ENCODE results near the gene CFAP58. TPM values are rescaled to one million over a fixed set of nuclear protein-coding genes. Genes with fewer than 3 reads are reported as not detected.
A peak's percentile ranks its signal among the peaks of the same experiment; 100 is the strongest.

CFAP58 gene
- total RNA-seq, 2 experiments from 2014 or later: not detected

- Histone ChIP-seq H3K27ac (ENCODE audit: low read depth in 1 of 2, low read length in 2 of 2) (no peak overlapping the region), H3K4me3 (ENCODE audit: low read length) (no peak overlapping the region), H3K9me3 (ENCODE audit: control insufficient read depth in 1 of 2, insufficient read depth in 1 of 2, low read length in 2 of 2) (no peaks in the 10 kb centered on the region), H3K27me3 (ENCODE audit: control insufficient read depth in 1 of 2, insufficient read depth in 2 of 2, low read length in 2 of 2) (no peaks in the 10 kb centered on the region), H3K36me3 (ENCODE audit: insufficient read depth, low read length) (no peaks in the 10 kb centered on the region), H3K4me1 (ENCODE audit: insufficient read depth, low read length) (peaks cover 12% of the 10 kb centered on the region)
- intact Hi-C loops (cut with DNase I, micrococcal nuclease): loop anchor here in 1 of 2 experiments (5.0 kb wide), 1 partner anchor 224 kb away; the partner anchor contains the start of gene SFR1
- no peak for TF ChIP-seq CTCF (IDR thresholded peaks at IDR 0.05)
- CTCF ChIA-PET: interaction anchor here (0.7 to 2.2 kb wide), 3 partner anchors 40 to 166 kb away, joined by 3 to 12 read pairs (median 4); no protein-coding TSS in a partner anchor
- Mint-ChIP-seq H3K4me3 (no peak overlapping the region), H3K36me3 (ENCODE audit: low read depth) (no peaks in the 10 kb centered on the region), H3K27ac (no peak overlapping the region), H3K4me1 (ENCODE audit: low read depth) (peaks cover 11% of the 10 kb centered on the region), H3K9me3 (peaks cover 3% of the 10 kb centered on the region), H3K27me3 (no peaks in the 10 kb centered on the region)
- peak; percentile 34 for ATAC-seq (ENCODE audit: poor library complexity)
- DNase-seq: peak in 4 of 14 experiments; percentile 42 to 54 (median 45)
- POLR2A ChIA-PET: interaction anchor here (0.6 to 2.5 kb wide), 3 partner anchors 8 to 50 kb away, joined by 3 to 13 read pairs (median 4); partner anchors contain the start of gene ITPRIP
Observed at GRCh38 chr10:104345941-104346340, 7.7 kb upstream of the CFAP58 start.

- intact Hi-C loops (cut with DNase I, micrococcal nuclease): loop anchor here in 1 of 2 experiments (5.0 kb wide), 1 partner anchor 225 kb away; the partner anchor contains the start of gene SFR1
Observed at GRCh38 chr10:104347295-104348045, 6.2 kb upstream of the CFAP58 start.

GRCh38 chr10:104348601-104349000 is 5.0 kb upstream of the CFAP58 start:
- H3K27me3 ChIP-seq (ENCODE audit: control insufficient read depth in 1 of 2, insufficient read depth in 2 of 2, low read length in 2 of 2): no peaks in the 10 kb centered on the region
- H3K36me3 ChIP-seq (ENCODE audit: insufficient read depth, low read length): no peaks in the 10 kb centered on the region
- ATAC-seq (ENCODE audit: poor library complexity) (no peak), DNase-seq (no peak)
- Mint-ChIP-seq H3K4me3 (no peak overlapping the region), H3K27ac (no peak overlapping the region), H3K9me3 (peaks cover 3% of the 10 kb centered on the region), H3K36me3 (ENCODE audit: low read depth) (no peaks in the 10 kb centered on the region), H3K27me3 (no peaks in the 10 kb centered on the region), H3K4me1 (ENCODE audit: low read depth) (peaks cover 24% of the 10 kb centered on the region)
- H3K27ac ChIP-seq (ENCODE audit: low read depth in 1 of 2, low read length in 2 of 2): no peak overlapping the region
- ChIA-PET POLR2A (interaction anchor here (0.7 kb wide), 1 partner anchor 41 kb away, joined by 3 read pairs; no protein-coding TSS in a partner anchor), CTCF (no interaction called here)
- intact Hi-C loops (cut with DNase I, micrococcal nuclease): loop anchor here in 1 of 2 experiments (5.0 kb wide), 1 partner anchor 226 kb away; the partner anchor contains the start of gene SFR1
- H3K9me3 ChIP-seq (ENCODE audit: control insufficient read depth in 1 of 2, insufficient read depth in 1 of 2, low read length in 2 of 2): no peaks in the 10 kb centered on the region
- no peak overlapping the region for H3K4me3 ChIP-seq (ENCODE audit: low read length)
- TF ChIP-seq CTCF (IDR thresholded peaks at IDR 0.05): no peak
- H3K4me1 ChIP-seq (ENCODE audit: insufficient read depth, low read length): peaks cover 26% of the 10 kb centered on the region

More at GRCh38 chr10:104347295-104348045, 6.2 kb upstream of the CFAP58 start:
- H3K4me3 ChIP-seq (ENCODE audit: low read length): no peak overlapping the region
- POLR2A ChIA-PET: interaction anchor here (2.5 kb wide), 1 partner anchor 10 kb away, joined by 13 read pairs; the partner anchor contains the start of gene ITPRIP
- ATAC-seq (ENCODE audit: poor library complexity) (no peak), DNase-seq (no peak)
- Mint-ChIP-seq H3K27me3 (no peaks in the 10 kb centered on the region), H3K27ac (no peak overlapping the region), H3K36me3 (ENCODE audit: low read depth) (no peaks in the 10 kb centered on the region), H3K4me1 (ENCODE audit: low read depth) (peaks cover 19% of the 10 kb centered on the region), H3K9me3 (peaks cover 3% of the 10 kb centered on the region), H3K4me3 (no peak overlapping the region)
- no peaks in the 10 kb centered on the region for H3K9me3 ChIP-seq (ENCODE audit: control insufficient read depth in 1 of 2, insufficient read depth in 1 of 2, low read length in 2 of 2)
- no peaks in the 10 kb centered on the region for H3K27me3 ChIP-seq (ENCODE audit: control insufficient read depth in 1 of 2, insufficient read depth in 2 of 2, low read length in 2 of 2)
- H3K36me3 ChIP-seq (ENCODE audit: insufficient read depth, low read length): no peaks in the 10 kb centered on the region
- no peak overlapping the region for H3K27ac ChIP-seq (ENCODE audit: low read depth in 1 of 2, low read length in 2 of 2)
- no peak for TF ChIP-seq CTCF (IDR thresholded peaks at IDR 0.05)
- CTCF ChIA-PET: interaction anchor here (2.2 kb wide), 1 partner anchor 42 kb away, joined by 12 read pairs; no protein-coding TSS in a partner anchor
- H3K4me1 ChIP-seq (ENCODE audit: insufficient read depth, low read length): peaks cover 16% of the 10 kb centered on the region
